CD4-positive, alpha-beta T cell treated with Interleukin-17A for 1 hour (primary cell): ENCODE measurements around the gene USP3.
A peak's percentile ranks its signal among the peaks of the same experiment; 100 is the strongest.
"Not testable (repeated sequence)": the region's sequence is repeated elsewhere in the genome, so short reads cannot be mapped to it uniquely, and the experiment has no call there.

Source experiments
- DNase-seq: peaks from one replicate; pipeline ENCODE4 v3.0.0-alpha.2; 2020

Gene USP3

DNA sequence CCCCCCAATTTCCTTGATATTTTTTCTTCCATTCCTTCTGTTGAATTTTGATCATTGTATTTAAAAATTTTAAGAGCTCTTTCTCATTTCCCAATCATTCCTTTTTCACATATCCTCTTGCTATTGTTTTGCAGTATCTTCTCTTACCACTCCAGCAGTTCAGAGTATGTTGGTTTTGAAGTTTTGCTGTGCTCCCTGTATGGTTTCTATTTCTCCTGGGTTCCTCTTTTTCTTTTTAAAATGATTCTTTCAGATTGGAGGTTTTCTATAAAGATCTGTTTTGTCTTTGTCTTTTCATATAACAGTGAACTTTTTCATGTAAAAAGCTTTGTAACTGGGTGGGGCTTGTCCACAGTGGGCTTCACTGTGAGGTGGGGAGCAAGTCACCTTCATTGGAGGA lies 12.8 kb downstream of the USP3 start:
- DNase-seq, result no peak

- no peak for DNase-seq
These were observed 13.2 kb downstream of the USP3 start for GRCh38 chr15:63517628-63518027.

- DNase-seq, result no peak
These were observed 14.6 kb downstream of the USP3 start for GRCh38 chr15:63519041-63519440.

- no peak for DNase-seq
These were observed 15.3 kb downstream of the USP3 start for GRCh38 chr15:63519548-63520178.

DNA sequence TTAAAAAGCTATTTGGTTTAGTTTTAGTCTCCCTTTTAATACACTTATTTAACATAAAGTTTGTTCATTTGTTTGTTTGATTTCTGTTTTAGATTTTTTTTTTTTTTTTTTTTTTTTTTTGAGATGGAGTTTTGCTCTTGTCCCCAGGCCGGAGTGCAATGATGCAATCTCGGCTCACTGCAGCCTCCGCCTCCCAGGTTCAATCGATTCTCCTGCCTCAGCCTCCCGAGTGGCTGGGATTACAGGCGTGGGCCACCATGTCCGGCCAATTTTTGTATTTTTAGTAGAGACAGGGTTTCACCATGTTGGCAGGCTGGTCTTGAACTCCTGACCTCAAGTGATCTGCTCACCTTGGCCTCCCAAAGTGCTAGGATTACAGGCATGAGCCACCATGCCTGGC lies 16.1 kb downstream of the USP3 start:
- DNase-seq, result not testable (repeated sequence)

DNA sequence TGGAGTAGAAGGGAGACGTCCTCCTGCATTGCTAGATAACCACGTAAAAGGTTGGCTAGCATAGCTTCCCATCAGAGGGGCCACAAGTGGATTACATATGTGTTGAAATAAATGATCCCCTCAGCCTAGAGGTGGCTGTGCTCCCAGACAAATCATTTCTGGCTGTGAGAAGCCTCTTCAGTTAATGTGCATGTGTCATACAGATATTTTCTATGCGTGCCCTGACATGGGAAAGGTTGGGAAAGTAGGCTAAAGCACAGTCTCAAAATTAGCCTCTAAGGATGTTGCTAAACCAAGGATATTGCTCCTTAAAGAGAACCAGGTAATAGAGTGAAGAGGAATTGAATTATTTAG lies 17.8 kb downstream of the USP3 start:
- DNase-seq, result no peak

DNA sequence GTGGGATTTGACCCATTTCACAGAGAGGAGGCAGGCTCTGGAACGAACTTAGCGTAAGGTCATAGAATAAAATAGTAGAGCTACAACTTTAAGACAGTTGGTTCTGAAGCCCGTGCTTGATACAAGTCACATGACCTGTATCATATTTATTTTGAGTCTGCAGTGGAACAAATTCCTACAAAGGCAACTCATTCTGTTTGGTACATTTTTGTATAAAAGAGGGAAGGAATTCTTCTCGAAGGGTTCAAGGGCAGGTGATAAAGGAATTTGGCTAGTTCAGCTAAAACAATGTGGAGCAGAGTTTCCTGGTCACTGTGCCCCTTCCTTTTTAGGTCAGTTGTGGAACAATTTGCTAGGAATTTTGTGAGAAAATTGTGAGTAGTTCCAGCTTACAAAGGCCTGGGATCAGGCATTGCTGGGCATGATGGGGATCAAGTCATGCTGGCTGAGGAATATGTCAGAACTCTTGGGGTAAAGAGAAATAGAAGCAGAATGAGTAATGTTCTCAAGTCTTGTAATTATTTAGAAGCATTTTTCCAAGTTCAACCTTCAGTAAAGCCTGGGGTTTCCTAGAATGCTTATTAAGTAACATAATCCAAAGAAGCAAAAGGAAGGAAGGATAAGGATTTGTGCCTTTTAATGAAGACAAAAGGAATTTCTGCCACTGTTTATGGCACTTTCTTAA lies 19.1 kb downstream of the USP3 start:
- DNase-seq, result no peak

DNA sequence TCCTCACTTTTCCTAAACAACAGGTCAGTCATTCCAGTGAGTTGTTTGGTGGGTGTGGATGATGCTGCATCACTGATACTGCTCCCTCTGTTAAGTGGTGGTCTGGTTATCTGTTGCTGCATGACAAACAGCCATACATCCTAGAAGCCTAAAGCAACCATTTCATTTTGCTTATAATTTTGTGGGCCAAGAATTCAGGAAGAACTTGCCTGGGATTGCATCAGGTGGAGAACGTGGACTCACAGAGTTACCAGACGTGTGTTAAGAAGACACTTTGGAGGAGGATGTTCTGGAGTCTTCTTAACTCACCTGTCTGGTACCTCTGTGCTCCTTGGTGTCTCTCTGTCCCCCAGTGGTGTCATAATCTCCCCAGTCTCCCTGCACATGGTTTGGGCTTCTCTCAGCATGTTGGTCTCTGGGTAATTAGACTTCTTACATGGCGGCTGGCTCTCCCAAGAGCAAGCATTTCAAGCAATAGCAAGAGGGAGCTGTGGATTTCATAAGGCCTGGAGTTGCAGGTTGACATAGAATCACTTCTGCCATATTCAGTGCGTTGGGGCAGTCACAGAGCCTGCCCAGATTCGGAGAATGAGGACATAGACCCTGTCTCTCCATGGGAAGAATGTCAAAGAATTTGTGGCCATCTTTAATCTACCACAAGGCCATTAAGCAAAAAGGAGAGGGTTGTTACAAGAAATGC lies 20.1 kb downstream of the USP3 start:
- no peak for DNase-seq

DNA sequence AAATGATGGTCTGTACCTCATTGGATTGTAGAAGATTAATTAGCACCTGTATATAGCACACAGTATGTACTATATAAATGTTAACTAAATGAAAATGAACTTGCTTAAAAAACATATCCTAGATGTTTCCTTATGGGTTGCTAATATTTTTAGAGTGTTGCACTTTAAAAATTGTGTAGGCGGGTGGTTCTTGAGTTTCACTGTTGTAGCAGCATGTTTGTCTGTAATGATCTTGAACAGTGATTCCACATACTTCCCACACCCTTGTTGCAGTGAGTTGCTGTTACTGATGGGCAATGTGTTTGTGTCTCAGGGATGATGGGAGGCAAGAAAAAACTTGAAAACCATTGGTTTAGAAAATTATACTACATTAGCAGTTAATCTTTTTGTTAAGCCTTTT lies 22.0 kb downstream of the USP3 start:
- DNase-seq, result no peak

DNA sequence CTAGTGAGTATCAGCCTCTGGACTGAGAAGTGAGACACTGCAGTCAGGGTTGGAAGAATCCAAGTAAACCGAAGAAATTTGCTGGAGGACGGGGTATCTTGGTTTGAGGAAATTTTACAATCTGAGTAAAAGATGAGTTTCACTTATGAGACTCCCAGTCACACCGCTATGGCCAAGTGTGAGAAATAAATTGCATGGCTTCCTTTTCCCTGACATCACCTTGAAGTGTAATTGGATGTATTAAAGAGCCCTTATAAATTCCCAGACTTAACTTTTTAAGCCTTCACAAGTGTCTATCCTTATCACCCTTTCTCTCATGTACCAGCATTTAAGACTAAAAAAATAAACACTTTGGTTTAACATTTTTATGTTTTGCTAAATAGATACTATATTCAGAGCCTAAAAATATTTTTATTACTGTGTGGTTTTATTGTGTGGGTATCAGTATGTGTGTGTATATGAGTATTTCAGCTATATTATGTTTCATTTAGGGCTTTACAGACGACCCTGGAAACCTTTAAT lies 23.8 kb downstream of the USP3 start:
- no peak for DNase-seq

GRCh38 chr15:63530235-63530634 lies 25.8 kb downstream of the USP3 start:
- DNase-seq, result no peak

DNA sequence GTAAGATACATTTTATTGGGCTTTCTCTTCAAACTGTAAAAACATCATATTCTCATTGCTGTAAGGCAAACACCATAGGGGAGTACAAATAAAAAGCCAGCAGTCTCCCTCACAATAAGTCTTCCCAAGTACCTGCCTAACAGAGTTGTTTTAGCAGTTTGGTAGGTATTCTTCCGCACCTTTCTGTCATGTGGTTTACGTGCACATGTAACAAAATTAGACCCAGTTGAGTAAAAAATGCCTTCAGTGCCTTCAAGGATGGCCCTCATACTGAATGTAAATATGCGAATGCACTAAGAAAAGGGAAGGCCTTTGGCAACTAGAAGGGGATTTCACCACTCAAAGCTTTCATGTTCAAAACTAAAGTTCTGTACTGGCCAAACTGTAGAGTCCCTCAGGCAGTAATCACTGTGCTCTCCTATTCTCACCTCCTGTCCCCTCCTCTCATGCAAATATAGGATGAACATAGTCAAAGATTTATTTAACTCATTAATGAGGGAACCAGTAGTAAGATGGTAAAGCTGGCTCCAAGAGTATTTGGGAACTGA lies 26.4 kb downstream of the USP3 start:
- no peak for DNase-seq

GRCh38 chr15:63531586-63531985 lies 27.2 kb downstream of the USP3 start:
- DNase-seq, result no peak

DNA sequence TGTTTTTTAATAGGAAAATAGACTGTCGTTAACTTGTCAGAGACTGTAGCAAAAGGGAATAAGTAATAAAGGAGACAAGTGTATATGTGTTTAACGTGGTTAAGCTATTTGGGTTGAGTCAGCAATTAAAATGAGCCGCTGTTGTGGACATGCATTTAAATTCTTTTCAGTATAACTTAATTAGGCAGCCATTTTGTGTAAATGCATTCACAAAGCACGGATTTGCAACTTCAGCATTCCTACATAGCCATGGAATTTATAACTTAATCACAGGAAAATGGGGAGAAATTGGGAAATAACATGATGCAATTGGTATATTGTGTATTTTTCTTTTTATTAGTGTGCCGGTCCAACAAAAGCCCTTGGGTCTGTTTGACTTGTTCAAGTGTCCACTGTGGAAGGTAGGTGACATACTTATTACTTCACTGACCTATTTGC lies 27.9 kb downstream of the USP3 start:
- DNase-seq, result no peak

DNA sequence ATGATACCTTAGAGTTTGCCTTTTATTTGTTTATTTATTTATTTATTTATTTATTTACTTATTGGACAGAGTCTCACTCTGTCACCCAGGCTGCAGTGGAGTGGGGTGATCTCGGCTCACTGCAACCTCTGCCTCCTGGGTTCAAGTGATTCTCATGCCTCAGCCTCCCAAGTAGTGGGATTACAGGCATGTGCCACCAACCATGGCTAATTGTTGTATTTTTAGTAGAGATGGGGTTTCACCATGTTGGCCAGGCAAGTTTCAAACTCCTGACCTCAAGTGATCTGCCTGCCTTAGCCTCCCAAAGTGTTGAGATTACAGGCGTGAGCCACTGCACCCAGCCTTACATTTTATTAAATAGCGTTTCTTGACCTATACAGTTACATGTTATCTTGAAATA lies 30.5 kb downstream of the USP3 start:
- not testable (repeated sequence) for DNase-seq

GRCh38 chr15:63535689-63536088 lies 31.3 kb downstream of the USP3 start:
- no peak for DNase-seq

DNA sequence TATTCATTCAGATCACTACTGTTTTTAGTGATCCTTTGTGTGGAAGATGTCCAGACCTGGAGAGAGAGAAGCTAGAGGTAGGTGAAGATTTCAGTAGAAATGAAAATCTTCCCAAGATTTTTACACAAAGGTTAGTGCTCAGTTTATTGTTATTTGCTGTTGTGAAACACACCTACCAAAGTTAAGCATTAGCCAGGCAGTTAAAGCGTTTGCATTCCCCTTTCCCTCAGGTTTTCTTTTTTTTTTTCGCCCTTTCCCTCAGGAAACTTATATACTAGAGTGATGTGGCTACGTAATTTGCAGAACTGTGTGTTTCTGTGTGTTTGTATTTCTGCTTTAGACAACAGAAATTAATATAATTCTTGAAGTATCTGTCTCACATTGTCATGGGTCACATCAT lies 34.5 kb downstream of the USP3 start:
- DNase-seq, result no peak

- DNase-seq, result no peak
These were observed 35.1 kb downstream of the USP3 start for GRCh38 chr15:63539521-63539920.

DNA sequence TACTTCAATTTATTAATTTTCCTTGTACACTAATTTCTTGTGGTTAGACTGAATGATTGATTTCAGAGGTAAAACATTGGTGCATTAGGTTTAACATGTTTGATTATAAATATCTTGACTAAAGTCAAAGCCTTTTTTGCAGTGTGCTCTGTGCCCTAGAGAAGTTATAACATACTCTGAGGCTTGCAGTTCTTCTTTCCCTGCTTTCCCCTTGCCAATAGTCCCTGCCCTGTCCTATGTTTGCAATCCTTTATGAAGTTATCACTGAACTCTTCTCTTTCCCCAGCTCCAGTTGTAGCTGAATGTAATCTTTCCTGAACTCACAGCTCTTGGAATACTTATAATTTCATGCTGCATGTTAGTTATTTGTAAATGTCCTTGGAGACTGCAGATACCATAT lies 35.6 kb downstream of the USP3 start:
- DNase-seq, result no peak

- no peak for DNase-seq
These were observed 36.1 kb downstream of the USP3 start for GRCh38 chr15:63540449-63540848.

DNA sequence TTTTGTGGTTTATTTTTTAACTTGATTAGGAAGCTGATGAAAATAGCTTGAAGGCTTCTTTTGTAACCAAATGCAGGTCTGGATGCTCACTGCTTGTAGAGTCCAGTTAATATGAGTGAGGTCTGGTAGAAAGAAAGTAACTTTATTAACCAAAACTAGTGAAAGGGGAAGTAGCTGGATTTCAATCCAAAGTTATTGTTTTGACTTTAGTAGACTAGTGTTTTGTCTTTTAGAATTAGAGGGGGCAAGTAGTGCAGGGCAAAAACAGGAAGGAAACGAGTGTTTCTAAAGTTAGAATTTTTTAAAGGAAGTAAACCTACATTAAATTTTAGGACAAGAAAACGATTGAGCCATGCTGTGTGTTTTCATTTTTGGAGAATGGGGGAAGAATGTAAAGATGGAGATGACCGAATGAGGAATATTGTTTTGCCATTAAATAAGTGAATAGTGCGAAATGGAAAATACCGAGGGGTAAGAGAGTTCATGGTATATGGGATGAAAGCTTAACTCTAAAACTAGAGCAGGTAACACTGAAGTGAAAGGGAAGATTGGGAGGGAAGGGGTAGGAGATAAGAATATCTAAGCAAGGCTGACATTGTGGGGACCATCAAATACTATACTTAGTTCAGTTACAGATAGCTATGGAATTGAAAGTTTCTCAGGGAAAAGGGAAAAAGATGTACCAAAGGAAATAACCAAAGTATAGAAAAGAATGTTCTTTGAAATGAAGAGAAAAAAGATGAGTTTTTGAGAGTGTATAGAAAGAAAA lies 40.0 kb downstream of the USP3 start:
- DNase-seq, result peak; percentile 10

GRCh38 chr15:63545520-63545919 lies 41.1 kb downstream of the USP3 start:
- no peak for DNase-seq

GRCh38 chr15:63551400-63551799 lies 47.0 kb downstream of the USP3 start:
- no peak for DNase-seq
